Measurements from ENCODE around the gene PDZRN3. TPM values are rescaled to one million over a fixed set of nuclear protein-coding genes. Genes with fewer than 3 reads are reported as not detected.

PDZRN3 gene
- total RNA-seq, 1 experiment from 2014 or later, result 1.7 TPM

GRCh38 chr3:73453666-73454065, 171.1 kb downstream of the PDZRN3 start:
- DNase-seq (ENCODE audit: low read depth), result peak; percentile 1

- DNase-seq (ENCODE audit: low read depth), result no peak
Measured at GRCh38 chr3:73452729-73453128, 172.0 kb downstream of the PDZRN3 start.

- no peak for DNase-seq (ENCODE audit: low read depth)
Measured at GRCh38 chr3:73451301-73451944, 173.3 kb downstream of the PDZRN3 start.

GRCh38 chr3:73449774-73450173, 175.0 kb downstream of the PDZRN3 start:
- no peak for DNase-seq (ENCODE audit: low read depth)

GRCh38 chr3:73448761-73449301, 175.9 kb downstream of the PDZRN3 start:
- no peak for DNase-seq (ENCODE audit: low read depth)

GRCh38 chr3:73448041-73448440, 176.7 kb downstream of the PDZRN3 start:
- DNase-seq (ENCODE audit: low read depth), result no peak

GRCh38 chr3:73447111-73447510, 177.6 kb downstream of the PDZRN3 start:
- no peak for DNase-seq (ENCODE audit: low read depth)

GRCh38 chr3:73446467-73447110, 178.2 kb downstream of the PDZRN3 start:
- DNase-seq (ENCODE audit: low read depth), result no peak

GRCh38 chr3:73442886-73443285, 181.9 kb downstream of the PDZRN3 start:
- DNase-seq (ENCODE audit: low read depth), result no peak

- no peak for DNase-seq (ENCODE audit: low read depth)
Measured at GRCh38 chr3:73442152-73442551, 182.6 kb downstream of the PDZRN3 start.

- no peak for DNase-seq (ENCODE audit: low read depth)
Measured at GRCh38 chr3:73437828-73438227, 186.9 kb downstream of the PDZRN3 start.

GRCh38 chr3:73435055-73435454, 189.7 kb downstream of the PDZRN3 start:
- DNase-seq (ENCODE audit: low read depth), result no peak

- DNase-seq (ENCODE audit: low read depth), result no peak
Measured at GRCh38 chr3:73433687-73434086, 191.1 kb downstream of the PDZRN3 start.

- no peak for DNase-seq (ENCODE audit: low read depth)
Measured at GRCh38 chr3:73433079-73433478, 191.7 kb downstream of the PDZRN3 start.

- no peak for DNase-seq (ENCODE audit: low read depth)
Measured at GRCh38 chr3:73432706-73433032, 192.1 kb downstream of the PDZRN3 start.

- DNase-seq (ENCODE audit: low read depth), result peak; percentile 24
Measured at GRCh38 chr3:73432023-73432705, 192.6 kb downstream of the PDZRN3 start.

GRCh38 chr3:73431183-73431900, 193.4 kb downstream of the PDZRN3 start:
- no peak for DNase-seq (ENCODE audit: low read depth)

GRCh38 chr3:73427048-73427706, 197.6 kb downstream of the PDZRN3 start:
- no peak for DNase-seq (ENCODE audit: low read depth)

GRCh38 chr3:73426606-73427005, 198.1 kb downstream of the PDZRN3 start:
- no peak for DNase-seq (ENCODE audit: low read depth)

- no peak for DNase-seq (ENCODE audit: low read depth)
Measured at GRCh38 chr3:73423116-73423515, 201.6 kb downstream of the PDZRN3 start.

GRCh38 chr3:73422571-73422970, 202.2 kb downstream of the PDZRN3 start:
- no peak for DNase-seq (ENCODE audit: low read depth)

GRCh38 chr3:73419942-73420341, 204.8 kb downstream of the PDZRN3 start:
- DNase-seq (ENCODE audit: low read depth), result no peak

Data from M059J (cell line).